Stomach (tissue), 9 donors: ENCODE measurements around the gene GCAT. TPM values are rescaled to one million over a fixed set of nuclear protein-coding genes. Genes with fewer than 3 reads are reported as not detected.

Experiments used
- DNase-seq, 2 donors: peaks; one replicate each; pipeline versions ENCODE4 v3.0.0 to v3.0.0-alpha.2; 2013 to 2019
- H3K27ac ChIP-seq, 5 donors: fragments of 200-600 bp in 4 of 5; sonication (generic) in 4 of 5; one replicate each; pipeline ENCODE4 v1.5.1; 2013 to 2019; ENCODE audit warnings: mild to moderate bottlenecking in 1 of 5, moderate library complexity in 1 of 5
- H3K27me3 ChIP-seq, 3 donors: fragments of 200-600 bp; sonication (generic); one replicate each; pipeline ENCODE4 v1.5.1; 2017 to 2019; ENCODE audit warnings: mixed run types in 1 of 3
- H3K36me3 ChIP-seq, 4 donors: fragments of 200-600 bp; sonication (generic); 1 replicate in 3 of 4; 2 replicates in 1 of 4; pipeline ENCODE4 v1.5.1; 2016 to 2019
- H3K4me1 ChIP-seq, 4 donors: fragments of 200-600 bp; sonication (generic); one replicate each; pipeline ENCODE4 v1.5.1; 2016 to 2019
- H3K4me3 ChIP-seq, 4 donors: fragments of 200-600 bp; sonication (generic) in 3 of 4; one replicate each; pipeline ENCODE4 v1.5.1; 2016 to 2019; ENCODE audit warnings: mild to moderate bottlenecking in 1 of 4
- H3K9me3 ChIP-seq, 4 donors: fragments of 200-600 bp; sonication (generic); one replicate each; pipeline ENCODE4 v1.5.1; 2016 to 2019
- CTCF ChIP-seq, 7 experiments: fragments of 450-650 bp in 4 of 7; fragments of 200-600 bp in 3 of 7; sonication (generic) in 3 of 7; IDR thresholded peaks; one replicate each; pipeline ENCODE4 v1.5.1; 2016 to 2019; ENCODE audit warnings: antibody characterized with exemption in 7 of 7, control low read depth in 2 of 7, mild to moderate bottlenecking in 1 of 7
- EP300 ChIP-seq: sonication (generic); formaldehyde crosslinking; IDR thresholded peaks from one replicate; pipeline ENCODE4 v1.6.1; 2017; ENCODE audit warnings: antibody characterized with exemption
- POLR2A ChIP-seq, 4 donors: fragments of 450-650 bp; IDR thresholded peaks; one replicate each; pipeline ENCODE4 v1.6.1; 2016; ENCODE audit warnings: antibody characterized with exemption in 4 of 4, control low read depth in 2 of 4, mild to moderate bottlenecking in 1 of 4, moderate library complexity in 1 of 4
- POLR2AphosphoS5 ChIP-seq, 3 donors: sonication (generic); formaldehyde crosslinking; IDR thresholded peaks; one replicate each; pipeline ENCODE4 v1.6.1; 2016; ENCODE audit warnings: antibody characterized with exemption in 3 of 3
- whole genome bisulfite sequencing, 5 donors: extraction: QIAGEN DNeasy Blood & Tissue Kit in 3 of 5; methylation state at CpG; one replicate each; pipeline versions ENCODE4 v1.1.5 to v1.1.7; 2013 to 2018; 5-methylcytosine and 5-hydroxymethylcytosine counted together
- intact Hi-C: fragments of 100-400 bp; cut with DNase I; formaldehyde crosslinking; loops from one replicate; pipeline ENCODE4 v1.15.1; 2023; ENCODE audit warnings: low total_unique reads
- polyA plus RNA-seq, 3 donors: library from polyadenylated mRNA; stranded (reverse); fragments of 200-250 nt; gene quantifications; one replicate each; pipeline ENCODE4 v1.2.3, GENCODE V29; 2013
- total RNA-seq, 5 donors: library from RNA; depleted of rRNA; stranded (reverse); fragments of >200 nt; gene quantifications; one replicate each; pipeline versions ENCODE4 v1.1.0 to v1.2.3, GENCODE V29; 2014 to 2016
- donor health status: healthy with polysubstance abuse.
- donor health status: Bipolar disorder and iron deficiency.
- donor health status: healthy.

GCAT gene
- total and polyA plus RNA-seq, 8 donors, result 0.45 to 158 (median 23.4) TPM; not detected in 1

GRCh38 chr22:37776639-37777005 is 31.1 kb upstream of the GCAT start:
- no peak for DNase-seq
- TF ChIP-seq POLR2A (IDR thresholded peaks at IDR 0.05) (no peak), POLR2AphosphoS5 (IDR thresholded peaks at IDR 0.05) (no peak), CTCF (IDR thresholded peaks at IDR 0.05) (no peak), EP300 (no peak)
- WGBS, 5 donors, result 69 to 81% (median 74%) methylated on average over 10 of the region's 10 CpGs

GRCh38 chr22:37777122-37777687 is 30.5 kb upstream of the GCAT start:
- Histone ChIP-seq H3K27ac (peak overlapping the region; percentile 2 to 75 (median 70)), H3K4me1 (peaks cover 10 to 20% (median 15%) of the 10 kb centered on the region in 4 donors), H3K36me3 (peaks cover 19 to 33% (median 31%) of the 10 kb centered on the region in 4 donors), H3K9me3 (no peaks in the 10 kb centered on the region), H3K4me3 (no peak overlapping the region), H3K27me3 (no peaks in the 10 kb centered on the region)
- peak; percentile 84 to 85 for DNase-seq
- intact Hi-C loops, result no loop called here
- TF ChIP-seq POLR2AphosphoS5 (IDR thresholded peaks at IDR 0.05) (peak in 2 of 3 donors; percentile 26 to 64), CTCF (IDR thresholded peaks at IDR 0.05) (no peak)
- 16 to 33% (median 22%) methylated on average over 11 of the region's 11 CpGs for WGBS, 5 donors

More at GRCh38 chr22:37776639-37777005, 31.1 kb upstream of the GCAT start:
- Histone ChIP-seq H3K27me3 (no peaks in the 10 kb centered on the region), H3K4me3 (no peak overlapping the region), H3K4me1 (peaks cover 10 to 20% (median 15%) of the 10 kb centered on the region in 4 donors), H3K9me3 (no peaks in the 10 kb centered on the region), H3K27ac (peak overlapping the region; percentile 2 to 75 (median 70)), H3K36me3 (peaks cover 25 to 39% (median 37%) of the 10 kb centered on the region in 4 donors)
- intact Hi-C loops, result no loop called here

- WGBS, 5 donors, result 85 to 89% (median 86%) methylated on average over 10 of the region's 10 CpGs
- no peak for TF ChIP-seq CTCF (IDR thresholded peaks at IDR 0.05)
- Histone ChIP-seq H3K4me1 (peaks cover 10 to 20% (median 17%) of the 10 kb centered on the region in 4 donors), H3K9me3 (no peaks in the 10 kb centered on the region), H3K27me3 (no peaks in the 10 kb centered on the region), H3K4me3 (no peak overlapping the region), H3K27ac (peak overlapping the region in 1 of 5 donors; percentile 70), H3K36me3 (peaks cover 12 to 20% (median 18%) of the 10 kb centered on the region in 4 donors)
- intact Hi-C loops, result no loop called here
- DNase-seq, result no peak
Observed at GRCh38 chr22:37778370-37779009, 29.2 kb upstream of the GCAT start.

GRCh38 chr22:37781434-37782059 is 26.2 kb upstream of the GCAT start:
- intact Hi-C loops, result no loop called here
- 57 to 62% (median 59%) methylated on average over 11 to 13 of the region's 13 CpGs for WGBS, 5 donors
- TF ChIP-seq EP300 (no peak), POLR2AphosphoS5 (IDR thresholded peaks at IDR 0.05) (no peak), POLR2A (IDR thresholded peaks at IDR 0.05) (no peak), CTCF (IDR thresholded peaks at IDR 0.05) (no peak)
- Histone ChIP-seq H3K9me3 (no peaks in the 10 kb centered on the region), H3K36me3 (no peaks in the 10 kb centered on the region), H3K4me1 (peaks cover 15 to 35% (median 31%) of the 10 kb centered on the region in 4 donors), H3K27ac (no peak overlapping the region), H3K4me3 (no peak overlapping the region), H3K27me3 (no peaks in the 10 kb centered on the region)
- peak in 1 of 2 donors; percentile 49 for DNase-seq
